Bronchial epithelial cell (primary cell): ENCODE measurements around the gene AHNAK. TPM values are rescaled to one million over a fixed set of nuclear protein-coding genes. Genes with fewer than 3 reads are reported as not detected.

Experiments used
- DNase-seq: peaks from one replicate; pipeline ENCODE4 v3.0.0-alpha.2; 2010; ENCODE audit warnings: low read depth
- FAIRE-seq: peaks from 2 replicates; lab custom pipeline; 2011; peaks lifted over from hg19 to GRCh38; lab: Jason Lieb, UNC
- H3K27me3 ChIP-seq: 2 replicates; pipeline ENCODE4 v1.5.1; 2011; ENCODE audit warnings: low read length; ENCODE audit not compliant: control insufficient read depth, insufficient read depth
- H3K36me3 ChIP-seq: 2 replicates; pipeline ENCODE4 v1.5.1; 2011; ENCODE audit warnings: low read length; ENCODE audit not compliant: control insufficient read depth, insufficient read depth
- H3K4me3 ChIP-seq: 2 replicates; pipeline ENCODE4 v1.5.1; 2011; ENCODE audit warnings: mild to moderate bottlenecking, low read depth, low read length, control low read depth
- CTCF ChIP-seq: IDR thresholded peaks from 2 replicates; pipeline ENCODE4 v1.5.1; 2011; ENCODE audit warnings: mild to moderate bottlenecking, moderate library complexity, low read length, control low read depth, inconsistent platforms; ENCODE audit not compliant: insufficient read depth, severe bottlenecking
- total RNA-seq: library from RNA; depleted of rRNA; stranded (reverse); fragments of >200 nt; gene quantifications from 2 replicates; pipeline ENCODE4 v1.2.1, GENCODE V29; 2014

Gene AHNAK
- total RNA-seq, 1 donor from 2014 or later: 354 TPM

GRCh38 chr11:62401811-62402210, 144.8 kb downstream of the AHNAK start:
- DNase-seq (no peak), FAIRE-seq (no peak)
- H3K36me3 ChIP-seq: no peaks in the 10 kb centered on the region
- H3K27me3 ChIP-seq: no peaks in the 10 kb centered on the region
- H3K4me3 ChIP-seq: no peak overlapping the region
- no peak for TF ChIP-seq CTCF

- Histone ChIP-seq H3K36me3 (no peaks in the 10 kb centered on the region), H3K27me3 (no peaks in the 10 kb centered on the region), H3K4me3 (no peak overlapping the region)
- no peak for TF ChIP-seq CTCF
- FAIRE-seq: no peak
- no peak for DNase-seq
Measured at GRCh38 chr11:62401356-62401755, 145.2 kb downstream of the AHNAK start.

GRCh38 chr11:62400760-62401159, 145.8 kb downstream of the AHNAK start:
- no peak overlapping the region for H3K4me3 ChIP-seq

GRCh38 chr11:62400281-62400680, 146.3 kb downstream of the AHNAK start:
- no peak overlapping the region for H3K4me3 ChIP-seq
- no peak for TF ChIP-seq CTCF
- no peak for DNase-seq
- H3K36me3 ChIP-seq: no peaks in the 10 kb centered on the region
- no peaks in the 10 kb centered on the region for H3K27me3 ChIP-seq
- FAIRE-seq: no peak

More at GRCh38 chr11:62400760-62401159, 145.8 kb downstream of the AHNAK start:
- TF ChIP-seq CTCF: no peak
- no peak for FAIRE-seq
- Histone ChIP-seq H3K36me3 (no peaks in the 10 kb centered on the region), H3K27me3 (no peaks in the 10 kb centered on the region)
- DNase-seq: no peak

- no peak for TF ChIP-seq CTCF
- DNase-seq (no peak), FAIRE-seq (no peak)
- Histone ChIP-seq H3K36me3 (no peaks in the 10 kb centered on the region), H3K27me3 (no peaks in the 10 kb centered on the region), H3K4me3 (no peak overlapping the region)
Measured at GRCh38 chr11:62399878-62400266, 146.7 kb downstream of the AHNAK start.

GRCh38 chr11:62399172-62399877, 147.3 kb downstream of the AHNAK start:
- FAIRE-seq (no peak), DNase-seq (no peak)
- Histone ChIP-seq H3K4me3 (no peak overlapping the region), H3K27me3 (no peaks in the 10 kb centered on the region), H3K36me3 (no peaks in the 10 kb centered on the region)
- no peak for TF ChIP-seq CTCF
